Tibial nerve (tissue), 4 donors: Measurements from ENCODE around the gene CCL25. TPM values are rescaled to one million over a fixed set of nuclear protein-coding genes. Genes with fewer than 3 reads are reported as not detected.

Experiments
- DNase-seq, 2 donors: peaks; one replicate each; pipeline ENCODE4 v3.0.0-alpha.2; 2019; ENCODE audit warnings: low spot score in 2 of 2
- H3K27ac ChIP-seq, 4 donors: fragments of 200-600 bp; sonication (generic) in 3 of 4; one replicate each; pipeline ENCODE4 v1.5.1; 2017 to 2019; ENCODE audit warnings: mild to moderate bottlenecking in 1 of 4
- H3K27me3 ChIP-seq, 2 donors: fragments of 200-600 bp; sonication (generic) in 1 of 2; one replicate each; pipeline versions ENCODE4 v1.5.1 to v1.6.0; 2017 to 2019
- H3K36me3 ChIP-seq, 3 donors: fragments of 200-600 bp; sonication (generic); one replicate each; pipeline ENCODE4 v1.5.1; 2018 to 2019
- H3K4me1 ChIP-seq, 4 donors: fragments of 200-600 bp; sonication (generic) in 3 of 4; one replicate each; pipeline ENCODE4 v1.5.1; 2017 to 2019
- H3K4me3 ChIP-seq, 4 donors: fragments of 200-600 bp; sonication (generic) in 3 of 4; one replicate each; pipeline ENCODE4 v1.5.1; 2017 to 2019; ENCODE audit warnings: mild to moderate bottlenecking in 1 of 4, moderate library complexity in 1 of 4
- H3K9me3 ChIP-seq, 4 donors: fragments of 200-600 bp; sonication (generic) in 3 of 4; one replicate each; pipeline ENCODE4 v1.5.1; 2017 to 2019
- EP300 ChIP-seq, 2 donors: sonication (generic); formaldehyde crosslinking; IDR thresholded peaks; one replicate each; pipeline ENCODE4 v1.6.1; 2017; ENCODE audit warnings: antibody characterized with exemption in 2 of 2, mild to moderate bottlenecking in 1 of 2
- POLR2A ChIP-seq, 2 donors: fragments of 450-650 bp; IDR thresholded peaks; one replicate each; pipeline ENCODE4 v1.6.1; 2017; ENCODE audit warnings: antibody characterized with exemption in 2 of 2, mild to moderate bottlenecking in 2 of 2, moderate library complexity in 2 of 2
- whole genome bisulfite sequencing, 2 donors: methylation state at CpG; one replicate each; pipeline ENCODE4 v1.1.5; 2018; 5-methylcytosine and 5-hydroxymethylcytosine counted together
- total RNA-seq, 4 donors: library from RNA; depleted of rRNA; stranded (reverse); fragments of >200 nt; gene quantifications; one replicate each; pipeline ENCODE4 v1.1.0, GENCODE V29; 2016
- TF ChIP-seq, protein P1 (sequence below), 5 experiments: fragments of 200-600 bp in 3 of 5; fragments of 450-650 bp in 2 of 5; sonication (generic) in 3 of 5; IDR thresholded peaks; one replicate each; pipeline ENCODE4 v1.5.1; 2016 to 2019; ENCODE audit warnings: antibody characterized with exemption in 5 of 5, mild to moderate bottlenecking in 3 of 5, moderate library complexity in 2 of 5

Gene CCL25
- total RNA-seq, 4 donors from 2014 or later: not detected

DNA sequence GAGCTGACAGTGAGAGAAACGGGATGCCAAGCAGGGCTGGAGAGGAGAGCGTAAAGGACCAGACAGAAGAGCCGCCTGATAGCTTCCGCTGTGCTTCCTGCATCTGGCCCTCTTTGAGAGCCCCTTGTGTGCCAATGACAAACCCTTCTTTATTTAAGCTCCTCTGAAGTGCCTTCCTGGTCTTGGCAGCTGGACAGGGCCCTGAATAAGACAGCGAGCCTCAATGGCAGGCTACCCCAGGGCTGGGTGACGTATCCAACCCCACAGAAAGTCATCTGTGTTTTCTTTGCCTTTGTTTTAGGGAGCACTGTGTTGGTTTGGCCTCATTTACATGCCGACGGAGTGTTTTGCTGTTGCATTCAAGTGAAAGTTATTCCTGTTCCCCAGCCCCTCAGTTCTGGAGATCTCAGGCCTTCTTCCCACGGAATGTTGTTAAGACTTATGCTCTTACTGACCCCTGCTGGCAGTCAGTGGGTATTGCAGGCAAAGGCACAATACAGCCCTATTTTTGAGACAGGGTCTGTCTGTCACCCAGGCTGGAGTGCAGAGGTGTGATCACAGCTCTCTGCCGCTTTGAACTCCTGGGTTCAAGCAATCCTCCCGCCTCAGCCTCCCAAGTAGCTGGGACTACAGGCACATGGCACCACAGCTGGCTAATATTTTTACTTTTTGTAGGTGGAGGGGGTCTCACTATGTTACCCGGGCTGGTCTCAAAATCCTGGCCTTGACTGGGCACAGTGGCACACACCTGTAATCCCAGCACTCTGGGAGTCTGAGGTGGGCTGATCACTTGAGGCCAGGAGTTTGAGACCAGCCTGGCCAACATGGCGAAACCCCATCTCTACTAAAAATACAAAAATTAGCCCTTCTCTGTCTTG is 16.8 kb downstream of the CCL25 start:
- H3K9me3 ChIP-seq: peaks cover 0 to 42% (median 3%) of the 10 kb centered on the region in 4 donors
- DNase-seq: no peak
- H3K4me3 ChIP-seq: no peak overlapping the region
- 58 to 64% methylated on average over 13 of the region's 13 CpGs for WGBS, 2 donors
- TF ChIP-seq, protein P1, sequence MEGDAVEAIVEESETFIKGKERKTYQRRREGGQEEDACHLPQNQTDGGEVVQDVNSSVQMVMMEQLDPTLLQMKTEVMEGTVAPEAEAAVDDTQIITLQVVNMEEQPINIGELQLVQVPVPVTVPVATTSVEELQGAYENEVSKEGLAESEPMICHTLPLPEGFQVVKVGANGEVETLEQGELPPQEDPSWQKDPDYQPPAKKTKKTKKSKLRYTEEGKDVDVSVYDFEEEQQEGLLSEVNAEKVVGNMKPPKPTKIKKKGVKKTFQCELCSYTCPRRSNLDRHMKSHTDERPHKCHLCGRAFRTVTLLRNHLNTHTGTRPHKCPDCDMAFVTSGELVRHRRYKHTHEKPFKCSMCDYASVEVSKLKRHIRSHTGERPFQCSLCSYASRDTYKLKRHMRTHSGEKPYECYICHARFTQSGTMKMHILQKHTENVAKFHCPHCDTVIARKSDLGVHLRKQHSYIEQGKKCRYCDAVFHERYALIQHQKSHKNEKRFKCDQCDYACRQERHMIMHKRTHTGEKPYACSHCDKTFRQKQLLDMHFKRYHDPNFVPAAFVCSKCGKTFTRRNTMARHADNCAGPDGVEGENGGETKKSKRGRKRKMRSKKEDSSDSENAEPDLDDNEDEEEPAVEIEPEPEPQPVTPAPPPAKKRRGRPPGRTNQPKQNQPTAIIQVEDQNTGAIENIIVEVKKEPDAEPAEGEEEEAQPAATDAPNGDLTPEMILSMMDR (IDR thresholded peaks at IDR 0.05): peak in 1 of 5 experiments; percentile 33
- TF ChIP-seq EP300 (IDR thresholded peaks at IDR 0.05): no peak
- TF ChIP-seq POLR2A (IDR thresholded peaks at IDR 0.05): no peak
- no peaks in the 10 kb centered on the region for H3K27me3 ChIP-seq
- H3K4me1 ChIP-seq: no peaks in the 10 kb centered on the region
- no peaks in the 10 kb centered on the region for H3K36me3 ChIP-seq
- H3K27ac ChIP-seq: no peak overlapping the region

DNA sequence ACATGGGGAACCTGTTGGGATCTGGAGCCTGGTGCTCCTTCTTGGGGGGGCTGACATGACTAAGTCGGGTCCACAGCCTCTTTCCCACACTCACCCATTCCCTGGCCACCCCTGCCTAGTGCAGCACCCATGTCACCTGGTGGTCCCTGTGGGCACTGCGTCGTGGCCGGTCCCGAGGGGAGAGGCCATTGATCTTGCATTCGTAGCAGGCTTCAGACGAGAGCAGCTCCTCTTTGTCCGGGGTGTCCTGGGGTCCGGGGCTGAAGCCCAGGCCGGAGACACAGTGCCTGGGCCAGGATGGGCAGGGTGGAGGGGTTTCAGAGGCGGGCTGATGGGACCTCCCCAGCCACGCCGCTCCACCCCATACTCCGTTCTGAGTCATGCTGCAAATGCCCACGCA is 19.4 kb downstream of the CCL25 start:
- Histone ChIP-seq H3K27ac (no peak overlapping the region), H3K27me3 (no peaks in the 10 kb centered on the region), H3K4me1 (no peaks in the 10 kb centered on the region), H3K36me3 (no peaks in the 10 kb centered on the region), H3K4me3 (no peak overlapping the region), H3K9me3 (peaks cover 0 to 51% (median 3%) of the 10 kb centered on the region in 4 donors)
- 84 to 92% methylated on average over 10 to 11 of the region's 15 CpGs for whole genome bisulfite sequencing, 2 donors
- TF ChIP-seq EP300 (IDR thresholded peaks at IDR 0.05) (no peak), POLR2A (IDR thresholded peaks at IDR 0.05) (no peak)
- TF ChIP-seq, protein P1 (IDR thresholded peaks at IDR 0.05): no peak
- DNase-seq: no peak

DNA sequence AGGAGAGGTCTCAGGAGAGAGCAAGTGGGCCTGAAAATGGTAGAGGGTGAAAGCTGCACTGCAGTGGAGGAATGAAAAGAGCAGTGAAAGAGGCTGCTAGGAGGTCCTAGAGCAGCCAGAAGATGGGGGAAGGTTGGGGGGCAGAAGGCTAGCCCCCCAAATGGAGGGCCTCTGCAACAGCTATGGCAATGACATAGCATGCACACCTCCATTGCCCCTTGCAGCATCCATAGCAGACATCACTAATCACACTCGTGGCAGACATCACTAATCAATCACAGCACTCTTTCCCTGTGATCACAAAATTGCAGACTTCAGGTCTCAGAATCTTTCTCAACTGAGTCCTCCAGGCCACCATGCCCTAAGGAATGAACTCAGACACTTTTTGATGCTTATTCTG is 21.9 kb downstream of the CCL25 start:
- TF ChIP-seq, protein P1 (IDR thresholded peaks at IDR 0.05): no peak
- TF ChIP-seq EP300 (IDR thresholded peaks at IDR 0.05) (no peak), POLR2A (IDR thresholded peaks at IDR 0.05) (no peak)
- H3K4me3 ChIP-seq: no peak overlapping the region
- no peaks in the 10 kb centered on the region for H3K36me3 ChIP-seq
- H3K27ac ChIP-seq: no peak overlapping the region
- peaks cover 0 to 36% (median 2%) of the 10 kb centered on the region in 4 donors for H3K9me3 ChIP-seq
- DNase-seq: no peak
- no peaks in the 10 kb centered on the region for H3K4me1 ChIP-seq
- no peaks in the 10 kb centered on the region for H3K27me3 ChIP-seq
- WGBS, 2 donors: 77 to 94% methylated on average over 1 of the region's 1 CpG

DNA sequence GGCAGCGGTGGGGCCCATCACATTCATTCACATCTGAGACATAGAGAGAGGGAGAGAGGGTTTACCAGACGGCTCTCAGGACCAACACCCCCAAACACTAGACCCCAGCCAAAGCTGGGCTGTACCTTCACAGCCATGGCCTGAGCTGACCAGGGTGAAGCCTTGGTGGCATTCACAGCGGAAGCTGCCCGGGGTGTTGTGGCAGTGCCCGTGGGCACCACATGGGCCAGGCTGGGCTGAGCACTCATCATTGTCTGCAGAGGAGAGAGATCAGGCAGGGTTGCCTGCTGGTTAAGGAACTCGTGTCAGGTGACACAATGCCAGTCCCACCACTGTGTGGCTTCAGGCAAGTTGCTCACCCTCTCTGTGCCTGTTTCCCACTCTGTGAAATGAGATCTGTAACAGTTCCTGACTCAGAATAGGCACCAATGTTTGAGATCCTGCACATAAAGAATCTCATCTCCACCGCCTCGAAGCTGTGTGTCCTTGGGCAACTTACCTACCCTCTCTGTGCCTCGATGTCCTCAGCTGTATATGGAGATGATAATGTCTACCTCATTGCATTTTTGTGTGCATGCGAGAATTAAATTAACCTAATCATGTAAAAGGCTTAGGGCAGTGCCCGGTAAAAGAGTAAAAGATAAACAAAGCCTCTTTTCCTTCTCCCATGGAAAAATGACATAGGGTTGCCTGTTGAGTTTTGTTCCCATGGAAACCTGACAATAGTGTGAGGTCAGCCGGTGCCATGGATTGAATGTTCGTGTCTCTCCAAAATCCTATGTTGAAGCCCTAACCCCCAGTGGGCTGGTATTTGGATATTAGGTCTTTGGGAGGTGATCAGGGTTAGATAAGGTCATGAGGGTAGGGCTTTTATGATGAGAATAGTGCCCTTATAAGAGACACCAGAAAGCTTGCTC is 22.9 kb downstream of the CCL25 start:
- H3K9me3 ChIP-seq: peaks cover 0 to 27% (median 0%) of the 10 kb centered on the region in 4 donors
- H3K36me3 ChIP-seq: no peaks in the 10 kb centered on the region
- H3K4me3 ChIP-seq: no peak overlapping the region
- 71 to 77% methylated on average over 9 to 11 of the region's 13 CpGs for WGBS, 2 donors
- no peak for DNase-seq
- H3K4me1 ChIP-seq: no peaks in the 10 kb centered on the region
- H3K27me3 ChIP-seq: no peaks in the 10 kb centered on the region
- no peak overlapping the region for H3K27ac ChIP-seq
- TF ChIP-seq EP300 (IDR thresholded peaks at IDR 0.05) (no peak), POLR2A (IDR thresholded peaks at IDR 0.05) (no peak)
- TF ChIP-seq, protein P1 (IDR thresholded peaks at IDR 0.05): no peak
